GM12878 (cell line): Measurements from ENCODE around the gene DPYSL3. TPM values are rescaled to one million over a fixed set of nuclear protein-coding genes. Genes with fewer than 3 reads are reported as not detected.

Experiments
- ATAC-seq: fragments of 200-7000 bp; cut with Tn5 transposase; 3 replicates; pipeline ENCODE4 v1.9.1; 2020; ENCODE audit warnings: mild to moderate bottlenecking, moderate library complexity
- BruUV-seq: library from RNA; stranded (reverse); fragments of 400-500 nt; replicated peaks from 2 replicates; lab custom pipeline; 2021; lab: Mats Ljungman, UMichigan
- CTCF ChIA-PET: fragments of 300-600 bp; sonication (Branson Sonifier 250); formaldehyde crosslinking; extraction: SDS; loops from one replicate; lab custom pipeline; 2021; ENCODE audit warnings: inconsistent platforms; lab: Yijun Ruan, JAX
- POLR2A ChIA-PET: fragments of 350-600 bp; formaldehyde crosslinking; extraction: SDS; loops from one replicate; lab custom pipeline; 2021; ENCODE audit warnings: inconsistent platforms; lab: Charles Lee
- RAD21 ChIA-PET: fragments of 300-600 bp; sonication (Branson Sonifier 250); formaldehyde crosslinking; loops from one replicate; lab custom pipeline; 2023; ENCODE audit warnings: antibody characterized with exemption; ENCODE audit not compliant: unreplicated experiment; lab: Charles Lee
- SMC1A ChIA-PET: fragments of 300-600 bp; sonication (Branson Sonifier 250); formaldehyde crosslinking; loops from one replicate; lab custom pipeline; 2023; ENCODE audit not compliant: unreplicated experiment, uncharacterized antibody; lab: Charles Lee
- DNase-seq: peaks from one replicate; pipeline ENCODE4 v3.0.0-alpha.2; 2011; ENCODE audit warnings: low read depth, low spot score
- FAIRE-seq: peaks from 3 replicates; lab custom pipeline; 2011; peaks lifted over from hg19 to GRCh38; lab: Jason Lieb, UNC
- H2AFZ ChIP-seq: 2 replicates; pipeline ENCODE4 v1.6.0; 2011; ENCODE audit warnings: low read depth, low read length, control low read depth; ENCODE audit not compliant: control insufficient read depth
- H3K27ac ChIP-seq: 2 replicates; pipeline ENCODE4 v1.5.1; 2011; ENCODE audit warnings: control low read depth; ENCODE audit not compliant: control insufficient read depth, insufficient read depth
- H3K27me3 ChIP-seq, 2 experiments: replicated peaks in 1 of 2; 2 replicates each; pipeline versions ENCODE4 v1.6.0 to v1.6.1; 2011; ENCODE audit warnings: low read length in 1 of 2; ENCODE audit not compliant: control insufficient read depth in 2 of 2, insufficient read depth in 2 of 2
- H3K36me3 ChIP-seq, 2 experiments: 2 replicates each; pipeline ENCODE4 v1.5.1; 2011; ENCODE audit warnings: low read length in 1 of 2; ENCODE audit not compliant: control insufficient read depth in 2 of 2, insufficient read depth in 2 of 2
- H3K4me1 ChIP-seq: 2 replicates; pipeline ENCODE4 v1.6.1; 2011; ENCODE audit warnings: mild to moderate bottlenecking, low read length, moderate library complexity, mixed read lengths; ENCODE audit not compliant: control insufficient read depth, insufficient read depth
- H3K4me2 ChIP-seq: 2 replicates; pipeline ENCODE4 v1.6.0; 2011; ENCODE audit warnings: control low read depth; ENCODE audit not compliant: control insufficient read depth, insufficient read depth
- H3K4me3 ChIP-seq: fragments of 200-600 bp; sonication (generic); 2 replicates; pipeline ENCODE4 v1.5.1; 2016
- H3K79me2 ChIP-seq: 2 replicates; pipeline ENCODE4 v1.6.0; 2011; ENCODE audit warnings: low read length; ENCODE audit not compliant: control insufficient read depth, insufficient read depth
- H3K9ac ChIP-seq: 2 replicates; pipeline ENCODE4 v1.8.0; 2011; ENCODE audit warnings: low read length, control low read depth, mixed read lengths; ENCODE audit not compliant: control insufficient read depth, insufficient read depth
- H3K9me3 ChIP-seq: replicated peaks from 3 replicates; pipeline ENCODE4 v1.5.1; 2011; ENCODE audit warnings: mild to moderate bottlenecking, low read length; ENCODE audit not compliant: control insufficient read depth, insufficient read depth
- H4K20me1 ChIP-seq: 2 replicates; pipeline ENCODE4 v1.6.0; 2011; ENCODE audit not compliant: control insufficient read depth, insufficient read depth
- BCL3 ChIP-seq: IDR thresholded peaks from 2 replicates; pipeline ENCODE4 v1.6.1; 2011; ENCODE audit warnings: borderline replicate concordance, low read depth, mild to moderate bottlenecking, moderate library complexity, low read length; ENCODE audit not compliant: insufficient read depth, poor library complexity, severe bottlenecking
- CHD4 ChIP-seq: fragments of 200-600 bp; sonication (generic); IDR thresholded peaks from 2 replicates; pipeline ENCODE4 v1.6.1; 2016; ENCODE audit warnings: mild to moderate bottlenecking
- NBN ChIP-seq: fragments of 450-650 bp; IDR thresholded peaks from 2 replicates; pipeline ENCODE4 v1.6.1; 2016
- NKRF ChIP-seq: fragments of 450-650 bp; conservative IDR thresholded peaks from 2 replicates; pipeline ENCODE4 v1.6.1; 2017; ENCODE audit warnings: mild to moderate bottlenecking, moderate library complexity
- PML ChIP-seq: IDR thresholded peaks from 2 replicates; pipeline ENCODE4 v1.6.1; 2012; ENCODE audit warnings: low read length, inconsistent platforms
- POLR2A ChIP-seq: IDR thresholded peaks from 2 replicates; pipeline ENCODE4 v1.6.1; 2011; ENCODE audit warnings: low read depth, mild to moderate bottlenecking, low read length
- RB1 ChIP-seq: fragments of 450-650 bp; formaldehyde crosslinking; IDR thresholded peaks from 2 replicates; pipeline ENCODE4 v1.6.1; 2017; ENCODE audit warnings: mild to moderate bottlenecking, borderline replicate concordance
- RELB ChIP-seq: fragments of 450-650 bp; IDR thresholded peaks from 2 replicates; pipeline ENCODE4 v1.6.1; 2017; ENCODE audit warnings: low read depth, mild to moderate bottlenecking, moderate library complexity
- RUNX3 ChIP-seq: IDR thresholded peaks from 2 replicates; pipeline ENCODE4 v1.6.1; 2012; ENCODE audit warnings: low read length, inconsistent platforms
- ZBTB33 ChIP-seq: fragments of 450-650 bp; IDR thresholded peaks from 2 replicates; pipeline ENCODE4 v1.6.1; 2017; ENCODE audit warnings: mild to moderate bottlenecking
- WGBS: methylation state at CpG from one replicate; pipeline ENCODE4 v1.1.6; 2016; ENCODE audit warnings: low lambda C conversion rate; ENCODE audit not compliant: insufficient replicate concordance, insufficient coverage; ENCODE audit errors: missing lambda C conversion rate; 5-methylcytosine and 5-hydroxymethylcytosine counted together
- in situ Hi-C: fragments of 300-500 bp; cut with MboI; formaldehyde crosslinking; loops from 9 replicates; pipeline ENCODE4 v1.14.3; 2018; ENCODE audit warnings: mixed read lengths
- intact Hi-C: fragments of 100-400 bp; cut with micrococcal nuclease; formaldehyde crosslinking; loops from one replicate; pipeline ENCODE4 v1.14.2; 2022; ENCODE audit not compliant: unreplicated experiment
- polyA plus RNA-seq, 11 experiments: library from polyadenylated mRNA; depleted of rRNA in 4 of 11; unstranded in 6 of 11; stranded (reverse) in 5 of 11; fragments of >200 nt; fragmentation: Nextera tagmentation in 4 of 11; fragmentation: Illumina TruSeq in 1 of 11; extraction: Ambion mirVana in 4 of 11; extraction: Trizol in 1 of 11; gene quantifications; 1 replicate in 1 of 11; 2 replicates in 10 of 11; pipeline versions ENCODE4 v1.2.1 to v1.2.3, GENCODE V29; 2011 to 2016; ENCODE audit warnings: inconsistent platforms in 2 of 11, missing spikeins in 2 of 11, low read depth in 1 of 11
- total RNA-seq, 4 experiments: library from RNA; depleted of rRNA in 3 of 4; stranded (reverse); fragments of >200 nt in 3 of 4; fragmentation: Illumina TruSeq in 1 of 4; extraction: Trizol in 1 of 4; gene quantifications; 2 replicates each; pipeline versions ENCODE4 v1.2.1 to v1.2.3, GENCODE V29; 2013 to 2021

DPYSL3 gene
- total and polyA plus RNA-seq, 10 of the 15 experiments (the other 5 are each of a cell fraction or from before 2014, with no cell fraction given), result 0.08 to 1.5 (median 0.45) TPM; not detected in 1

- TF ChIP-seq POLR2A (no peak), RB1 (no peak), RUNX3 (no peak), NBN (no peak)
Observed at GRCh38 chr5:147504011-147504410, 5.9 kb downstream of the DPYSL3 start (continued).

- no peak for DNase-seq
- ChIA-PET CTCF (no interaction called here), RAD21 (no interaction called here), SMC1A (interaction anchor here (0.8 kb wide), 1 partner anchor 9 kb away, joined by 3 read pairs; no protein-coding TSS in a partner anchor), POLR2A (no interaction called here)
- no peaks in the 10 kb centered on the region for H3K4me1 ChIP-seq
- no peak for FAIRE-seq
- no peaks in the 10 kb centered on the region for H3K9me3 ChIP-seq
- H3K27me3 ChIP-seq, result no peaks in the 10 kb centered on the region; a peak in 1 of 4 replicates
- TF ChIP-seq NKRF, result no peak
- TF ChIP-seq CHD4, result no peak
- TF ChIP-seq RELB, result no peak
- no peak for TF ChIP-seq ZBTB33
- no peak for TF ChIP-seq NBN
- TF ChIP-seq PML, result no peak
- no peak for TF ChIP-seq BCL3
- H3K27ac ChIP-seq, result no peak overlapping the region
- intact Hi-C loops (no loop called here), in situ Hi-C loops (no loop called here)
- WGBS, result 0% methylated on average over 3 of the region's 3 CpGs
- no peak overlapping the region for H3K4me2 ChIP-seq
- no TSS peak for BruUV-seq
- H4K20me1 ChIP-seq, result no peaks in the 10 kb centered on the region
- no peaks in the 10 kb centered on the region for H3K36me3 ChIP-seq
- H3K79me2 ChIP-seq, result no peaks in the 10 kb centered on the region
- no peak overlapping the region for H2AFZ ChIP-seq
- ATAC-seq, result no peak; the same call in 2 of the 3 replicates
- no peak overlapping the region for H3K4me3 ChIP-seq
- H3K9ac ChIP-seq, result no peak overlapping the region
Observed at GRCh38 chr5:147490989-147491388, 18.9 kb downstream of the DPYSL3 start.
